ENCODE data around the gene MTMR3.
A peak's percentile ranks its signal among the peaks of the same experiment; 100 is the strongest.
"Not testable (repeated sequence)": the region's sequence is repeated elsewhere in the genome, so short reads cannot be mapped to it uniquely, and the experiment has no call there.

The MTMR3 gene

DNA sequence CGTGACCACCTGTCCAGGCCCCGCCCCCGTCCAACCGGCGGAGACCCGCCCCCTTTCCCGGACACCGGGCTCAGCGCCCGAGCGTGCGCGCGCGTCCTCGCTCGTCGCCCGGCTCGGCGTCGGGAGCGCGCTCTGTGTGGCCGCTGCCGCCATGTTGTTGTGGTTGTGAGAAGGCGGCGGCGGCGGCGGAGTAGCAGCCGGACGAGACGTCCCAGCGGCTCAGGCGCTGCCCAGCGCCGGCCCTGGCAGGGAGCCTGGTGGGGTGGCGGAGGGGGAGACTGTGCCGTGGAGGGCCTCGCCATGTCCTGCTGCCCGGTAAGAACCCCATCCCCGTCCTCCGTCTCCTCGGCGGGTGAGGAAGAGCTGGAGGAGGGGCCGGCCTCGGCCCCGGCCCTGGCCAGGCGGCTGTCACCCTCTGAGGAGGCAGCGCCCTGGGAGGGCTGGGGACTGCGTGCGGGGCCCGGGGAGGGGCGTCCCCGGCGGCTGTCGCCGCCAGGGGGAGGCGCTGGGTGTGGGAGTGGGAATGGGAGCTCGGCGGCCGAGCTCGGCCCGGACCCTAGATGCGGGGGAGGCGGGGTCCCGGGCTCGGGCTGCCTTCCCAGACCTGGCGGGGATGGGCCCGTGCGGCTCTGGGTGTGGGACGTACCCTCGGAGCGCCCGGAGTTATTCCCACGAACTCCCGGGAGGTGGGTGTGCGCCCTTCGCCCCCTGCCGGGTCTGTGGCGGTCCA lies at the start of gene MTMR3:
TSS of gene MTMR3 (plus strand) at position 130 of the 730 bp plus-strand sequence. CDS start 87,886 bp downstream, outside the sequence.
- peak; percentile 96 for DNase-seq

GRCh38 chr22:29833392-29833965 lies 49.5 kb upstream of the MTMR3 start:
- DNase-seq: no peak

- DNase-seq: no peak
Observed at GRCh38 chr22:29834046-29834445, 48.9 kb upstream of the MTMR3 start.

DNA sequence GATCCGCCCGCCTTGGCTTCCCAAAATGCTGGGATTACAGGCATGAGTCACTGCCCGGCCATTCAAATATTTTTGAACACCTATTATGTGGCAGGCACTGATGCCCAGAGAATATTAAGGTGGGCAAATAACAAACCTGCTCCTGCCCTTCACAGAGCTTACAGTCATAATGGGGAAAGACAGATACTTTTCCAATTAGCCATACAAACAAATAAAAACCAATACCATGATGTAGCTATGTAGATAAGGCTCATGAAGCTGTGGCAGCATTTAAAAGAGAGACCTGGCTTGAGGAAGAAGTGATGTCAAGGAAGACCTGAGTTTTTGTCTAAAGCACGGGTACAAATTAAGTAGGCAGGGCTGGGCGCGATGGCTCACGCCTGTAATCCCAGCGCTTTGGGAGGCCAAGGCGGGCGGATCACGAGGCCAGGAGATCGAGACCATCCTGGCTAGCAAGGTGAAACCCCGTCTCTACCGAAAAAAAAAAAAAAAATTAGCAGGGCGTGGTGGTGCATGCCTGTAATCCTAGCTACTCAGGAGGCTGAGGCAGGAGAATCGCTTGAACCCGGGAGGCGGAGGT lies 46.1 kb upstream of the MTMR3 start:
- DNase-seq: not testable (repeated sequence)

DNA sequence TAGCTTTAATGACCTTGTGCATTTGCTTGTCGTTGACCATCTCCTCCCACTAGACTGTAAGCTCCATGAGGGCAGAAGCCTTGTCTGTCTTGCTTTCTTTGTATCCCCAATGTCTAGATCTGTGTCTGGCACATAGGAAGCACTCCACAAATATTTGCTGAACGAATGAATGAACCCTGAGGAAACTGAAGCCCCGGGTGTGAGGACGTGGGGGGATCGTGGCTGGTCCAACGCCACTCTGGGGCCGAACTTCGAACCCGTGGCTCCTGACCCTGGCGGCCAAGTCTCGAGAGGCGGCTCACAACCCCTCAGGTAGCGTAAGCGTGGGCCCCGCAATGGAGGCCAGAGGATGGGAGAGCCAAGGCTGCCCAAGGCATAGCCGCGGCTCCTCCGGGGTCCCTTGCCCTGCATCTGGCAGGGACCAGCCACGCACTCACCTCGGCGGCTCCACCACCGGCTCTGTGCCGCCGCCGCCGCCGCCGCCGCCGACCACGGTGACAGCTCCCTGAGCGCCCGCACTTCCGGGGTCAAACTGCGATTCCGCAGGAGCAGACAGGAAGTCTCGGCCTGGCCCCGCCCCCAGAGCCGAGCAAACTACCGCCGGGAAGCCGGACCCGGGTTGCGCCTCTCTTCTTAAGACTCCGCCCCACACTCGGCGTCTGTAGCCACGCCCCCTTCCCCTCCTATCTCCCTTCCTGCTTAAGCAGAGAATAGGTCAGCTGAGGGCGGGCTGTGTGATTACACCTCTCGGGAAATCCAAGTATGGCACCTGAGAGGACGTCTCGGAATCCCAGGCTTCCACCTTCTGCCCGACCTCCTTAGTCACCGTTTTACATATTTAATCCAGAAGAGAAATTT lies 45.0 kb upstream of the MTMR3 start, which contains the start of gene ASCC2:
TSS of gene ASCC2 (minus strand) at position 534 of the 858 bp plus-strand sequence. CDS start 5,949 bp downstream, outside the sequence.
- DNase-seq: peak; percentile 98

GRCh38 chr22:29838599-29838956 lies 44.4 kb upstream of the MTMR3 start:
- DNase-seq: no peak

DNA sequence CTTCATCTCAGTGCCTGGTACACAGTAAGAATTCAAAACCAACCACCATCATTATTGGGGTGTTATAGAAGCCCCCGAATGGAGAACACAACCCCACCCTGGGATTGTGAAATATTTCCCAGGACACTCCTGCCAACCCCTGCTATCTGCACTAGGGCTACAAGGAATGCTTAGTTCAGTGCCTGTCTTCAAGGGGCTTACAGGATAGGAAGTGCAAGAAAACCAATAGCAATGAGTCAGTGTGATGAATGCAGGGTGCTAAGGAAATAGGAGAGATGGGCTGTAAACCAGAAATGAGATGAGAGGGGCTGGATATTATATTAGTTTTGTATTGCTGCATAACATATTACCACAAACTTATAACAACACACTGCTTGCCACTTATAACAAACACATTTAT lies 43.9 kb upstream of the MTMR3 start:
- DNase-seq: no peak

GRCh38 chr22:29840498-29840897 lies 42.5 kb upstream of the MTMR3 start:
- DNase-seq: no peak

DNA sequence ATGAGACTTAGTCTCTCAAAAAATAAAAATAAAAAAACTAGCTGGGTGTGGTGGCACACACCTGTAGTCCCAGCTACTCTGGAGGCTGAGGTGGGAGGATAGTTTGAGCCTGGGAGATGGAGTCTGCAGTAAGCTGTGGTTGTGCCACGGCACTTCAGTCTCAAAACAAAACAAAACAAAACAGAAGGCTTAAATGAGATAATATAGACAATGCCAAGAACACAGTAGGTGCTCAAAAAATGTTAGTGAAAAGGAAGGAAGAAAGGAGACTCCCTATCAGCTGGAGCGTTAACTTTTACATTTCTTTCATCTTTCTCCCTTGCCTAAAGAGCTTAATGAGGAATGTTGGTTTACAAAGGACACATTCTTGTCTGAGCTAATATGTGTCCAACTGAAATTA lies 40.8 kb upstream of the MTMR3 start:
- no peak for DNase-seq

DNA sequence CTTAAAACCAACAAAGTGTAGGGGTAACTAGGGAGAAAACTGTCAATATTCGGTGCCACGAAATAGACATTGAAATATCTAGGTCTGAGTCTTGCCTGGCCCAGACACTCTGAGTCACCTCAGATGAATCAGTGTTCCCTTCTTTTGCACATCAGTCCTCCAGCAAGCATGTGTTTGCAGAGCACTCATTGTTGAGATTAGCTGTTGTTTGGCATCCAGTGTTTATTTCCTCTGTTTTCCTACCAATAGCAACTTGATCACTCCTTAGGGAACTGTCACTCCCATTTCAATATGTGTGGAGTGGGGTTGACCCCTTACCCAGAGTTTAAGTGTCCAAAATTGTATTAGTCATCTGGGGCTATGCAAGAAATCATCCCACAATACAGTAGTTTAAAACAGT lies 40.2 kb upstream of the MTMR3 start:
- DNase-seq: no peak

GRCh38 chr22:29846290-29846689 lies 36.7 kb upstream of the MTMR3 start:
- no peak for DNase-seq

GRCh38 chr22:29848111-29848510 lies 34.9 kb upstream of the MTMR3 start:
- no peak for DNase-seq

DNA sequence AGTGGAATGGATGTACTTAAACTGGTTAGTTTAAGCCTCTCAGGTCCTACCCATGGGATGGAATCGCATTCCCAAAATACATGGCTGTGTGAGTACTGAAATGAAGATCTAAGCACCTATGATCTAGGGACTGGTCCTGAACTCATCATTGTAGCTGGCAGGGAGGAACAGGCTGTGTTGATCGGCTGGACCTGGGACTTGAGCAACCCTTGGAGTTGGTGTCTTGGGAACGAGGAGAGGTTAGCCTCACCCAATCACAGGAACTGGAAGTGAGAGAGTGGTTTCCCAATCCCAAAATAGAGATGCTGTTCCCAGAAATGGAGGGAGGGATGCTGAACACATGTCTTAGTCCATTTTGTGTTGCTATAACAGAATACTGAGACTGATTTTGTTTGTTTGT lies 28.5 kb upstream of the MTMR3 start:
- no peak for DNase-seq

GRCh38 chr22:29855611-29856181 lies 27.3 kb upstream of the MTMR3 start:
- no peak for DNase-seq

GRCh38 chr22:29856496-29856895 lies 26.5 kb upstream of the MTMR3 start:
- DNase-seq: no peak

DNA sequence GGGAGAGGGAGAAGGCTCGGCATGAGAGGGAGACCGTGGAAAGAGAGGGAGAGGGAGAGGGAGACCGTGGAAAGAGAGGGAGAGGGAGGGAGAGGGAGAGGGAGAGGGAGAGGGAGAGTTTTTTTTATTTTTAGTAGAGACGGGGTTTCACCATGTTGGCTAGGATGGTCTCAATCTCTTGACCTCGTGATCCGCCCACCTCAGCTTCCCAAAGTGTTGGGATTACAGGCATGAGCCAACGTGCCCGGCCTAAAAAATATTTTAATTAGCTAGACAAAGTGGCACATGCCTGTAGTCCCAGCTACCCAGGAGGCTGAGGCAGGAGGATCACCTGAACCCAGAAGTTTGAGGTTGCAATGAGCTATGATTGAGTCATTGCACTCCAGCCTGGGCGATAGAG lies 23.9 kb upstream of the MTMR3 start:
- not testable (repeated sequence) for DNase-seq

DNA sequence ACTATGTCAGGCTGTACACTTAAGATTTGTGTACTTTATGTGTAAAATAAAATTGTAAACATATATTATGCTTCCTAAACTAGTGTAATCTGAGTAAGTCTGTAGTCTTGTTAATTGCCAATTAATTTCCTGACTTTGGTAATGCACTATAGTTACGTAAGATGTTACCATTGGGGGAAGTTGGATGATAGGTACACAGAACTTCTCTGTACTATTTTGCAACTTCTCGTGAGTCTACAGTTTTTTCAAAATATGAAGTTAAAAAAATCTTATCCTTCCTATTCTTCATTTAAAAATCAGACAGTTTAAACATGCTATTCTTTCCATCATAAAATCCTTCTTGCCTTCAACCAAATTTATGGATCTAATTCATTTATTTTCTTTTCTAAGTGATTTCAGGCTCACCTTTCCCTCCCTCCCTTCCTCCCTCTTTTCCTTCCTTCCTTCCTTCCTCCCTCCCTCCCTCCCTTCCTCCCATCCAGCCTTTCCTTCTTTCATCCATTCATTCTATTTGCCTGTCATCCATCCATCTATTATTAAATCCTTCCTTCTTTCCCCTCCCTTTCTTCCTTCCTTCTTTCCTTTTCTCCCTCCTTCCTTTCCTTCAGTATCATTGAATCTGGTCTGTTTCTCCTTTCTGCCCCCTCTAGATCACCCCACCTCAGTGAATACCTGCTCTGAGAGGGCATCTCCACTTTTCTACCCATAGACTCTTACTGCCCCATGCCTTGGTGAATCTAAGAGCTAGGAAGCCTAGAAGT lies 22.8 kb upstream of the MTMR3 start:
- no peak for DNase-seq

DNA sequence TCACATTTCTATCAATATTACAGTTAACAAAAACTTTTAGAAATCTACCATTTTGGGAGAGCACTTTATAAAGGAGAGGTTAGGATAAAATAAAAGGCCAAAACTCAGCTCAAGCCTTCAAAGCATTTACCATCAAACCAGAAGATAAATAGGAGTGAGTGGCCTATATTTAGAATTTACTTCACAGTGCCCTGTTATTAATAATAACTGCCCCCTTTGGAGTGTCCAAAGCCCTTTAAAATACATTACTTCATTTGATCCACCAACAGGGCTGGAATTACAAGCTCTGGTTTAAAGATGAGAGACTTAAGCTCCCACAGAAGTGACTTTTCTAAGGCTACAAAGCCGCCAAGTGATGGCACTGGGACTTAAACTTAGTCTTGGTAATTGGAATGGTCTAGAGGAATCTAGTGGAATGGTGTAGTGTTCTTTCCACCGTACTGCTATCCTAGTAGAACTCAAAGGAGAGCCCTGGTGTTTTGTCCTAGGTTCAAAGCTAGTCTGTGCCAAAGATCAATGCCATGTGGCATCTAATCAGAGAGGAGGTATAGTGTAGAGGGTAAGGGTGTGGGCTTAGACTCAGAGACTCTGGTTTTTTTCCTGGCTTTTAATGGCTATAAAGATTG lies 21.2 kb upstream of the MTMR3 start:
- DNase-seq: no peak

GRCh38 chr22:29865572-29865971 lies 17.4 kb upstream of the MTMR3 start:
- DNase-seq: not testable (repeated sequence)

DNA sequence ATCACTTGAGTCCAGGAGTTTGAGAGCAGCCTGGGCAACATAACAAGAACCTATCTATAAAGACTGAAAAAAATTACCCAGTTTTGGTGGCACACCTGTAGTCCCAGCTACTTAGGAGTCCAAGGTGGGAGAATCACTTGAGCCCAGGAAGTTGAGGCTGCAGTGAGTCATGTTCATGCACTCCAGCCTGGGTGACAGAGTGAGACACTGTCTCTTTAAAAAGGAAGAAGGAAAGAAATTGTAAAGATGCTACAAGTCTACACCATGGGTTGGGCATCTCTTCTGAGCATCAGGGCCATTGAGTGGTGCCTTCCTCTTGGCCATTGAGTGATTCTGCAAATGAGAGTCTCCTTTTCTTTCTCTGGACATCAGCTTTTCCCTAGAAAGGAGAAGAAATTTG lies 15.7 kb upstream of the MTMR3 start:
- no peak for DNase-seq

- no peak for DNase-seq
Observed at GRCh38 chr22:29867851-29868250, 15.1 kb upstream of the MTMR3 start.

DNA sequence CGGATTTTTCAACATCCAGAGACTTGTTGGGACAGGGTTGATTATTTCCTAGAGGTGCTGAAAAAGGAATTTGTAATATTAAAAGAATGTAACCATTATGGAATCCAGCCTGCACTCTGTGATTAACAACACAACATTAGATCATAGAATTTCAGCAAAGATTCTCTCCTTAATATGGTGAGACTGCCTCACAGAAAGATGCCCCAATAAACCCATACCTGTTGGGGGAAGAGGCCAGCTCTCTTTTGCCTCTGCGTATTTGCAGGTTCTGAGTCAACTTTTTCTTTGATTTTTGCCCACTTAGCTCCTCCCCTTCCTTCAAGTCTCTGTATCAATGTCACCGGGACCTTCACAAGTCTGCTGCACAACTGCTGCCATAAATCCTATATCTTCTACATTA lies 12.4 kb upstream of the MTMR3 start:
- no peak for DNase-seq

Data from activated T-cell treated with anti-CD3 and anti-CD28 coated beads, Interleukin-2, amount 50 U/mL, for 1 hour (primary cell).